Hindlimb muscle (tissue), 1 donor: ENCODE data around the gene RPL34. TPM values are rescaled to one million over a fixed set of nuclear protein-coding genes. Genes with fewer than 3 reads are reported as not detected.

Source experiments
- DNase-seq: peaks from one replicate; pipeline ENCODE4 v3.0.0-alpha.2; 2013
- polyA plus RNA-seq: library from polyadenylated mRNA; unstranded; fragments of 120-200 nt; gene quantifications from one replicate; pipeline ENCODE4 v1.2.1, GENCODE V29; 2013; ENCODE audit not compliant: insufficient read length

The RPL34 gene
- polyA plus RNA-seq, 1 donor, result 1,760 TPM

DNA sequence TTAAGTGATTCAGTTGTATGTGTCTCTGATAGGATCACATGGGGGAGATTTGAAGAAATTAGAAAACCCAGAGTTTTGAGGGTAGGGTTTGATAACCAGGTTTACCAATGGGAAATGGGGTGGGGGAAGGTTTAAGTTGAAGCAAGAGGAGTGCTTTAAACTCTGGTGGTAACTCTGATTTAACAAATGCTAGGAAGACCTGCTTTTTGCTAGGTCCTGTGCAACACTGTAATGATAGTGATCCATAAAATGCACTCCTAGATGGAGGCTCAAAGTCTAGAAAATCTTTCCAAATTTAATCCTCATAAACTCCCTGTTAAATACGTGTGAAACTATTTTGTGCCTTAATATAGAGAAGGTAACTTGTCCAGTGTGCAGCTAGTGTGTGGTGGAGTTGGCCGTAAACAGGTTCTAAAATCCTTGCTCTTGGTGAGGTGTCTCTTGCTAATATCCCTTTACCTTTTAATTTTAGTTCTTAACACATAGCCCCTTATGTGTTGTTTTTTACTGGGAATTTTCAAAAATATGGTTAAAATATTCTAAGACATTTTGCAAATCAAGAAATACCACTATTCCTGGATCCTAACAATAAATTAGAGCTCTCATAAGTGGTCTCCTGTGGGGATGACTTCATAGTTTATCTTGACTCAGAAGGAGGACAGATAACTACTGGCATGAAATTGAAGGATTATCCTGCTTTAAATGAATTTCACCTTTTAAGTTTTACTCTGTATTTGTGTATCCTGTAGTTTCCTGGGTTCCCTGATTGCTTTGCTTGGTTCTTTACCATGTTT, 4.1 kb downstream of the RPL34 start:
- DNase-seq, result no peak

DNA sequence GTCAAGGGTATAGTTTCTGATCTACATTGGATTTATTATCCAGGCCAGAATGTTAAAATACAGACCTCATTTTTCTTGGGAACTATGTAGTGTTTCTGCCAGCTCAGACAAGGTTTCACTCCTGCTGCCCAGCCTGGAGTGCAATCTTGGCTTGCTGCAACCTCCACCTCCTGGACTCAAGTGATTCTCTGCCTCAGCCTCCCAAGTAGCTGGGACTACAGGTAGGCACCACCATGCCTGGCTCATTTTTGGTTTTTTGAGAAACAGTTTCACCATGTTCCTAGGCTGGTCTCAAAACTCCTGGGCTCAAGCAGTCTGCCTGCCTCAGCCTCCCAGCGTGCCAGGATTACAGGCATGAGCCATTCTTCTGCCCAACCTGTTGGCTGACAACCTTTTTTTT, 5.7 kb downstream of the RPL34 start:
- DNase-seq, result no peak

DNA sequence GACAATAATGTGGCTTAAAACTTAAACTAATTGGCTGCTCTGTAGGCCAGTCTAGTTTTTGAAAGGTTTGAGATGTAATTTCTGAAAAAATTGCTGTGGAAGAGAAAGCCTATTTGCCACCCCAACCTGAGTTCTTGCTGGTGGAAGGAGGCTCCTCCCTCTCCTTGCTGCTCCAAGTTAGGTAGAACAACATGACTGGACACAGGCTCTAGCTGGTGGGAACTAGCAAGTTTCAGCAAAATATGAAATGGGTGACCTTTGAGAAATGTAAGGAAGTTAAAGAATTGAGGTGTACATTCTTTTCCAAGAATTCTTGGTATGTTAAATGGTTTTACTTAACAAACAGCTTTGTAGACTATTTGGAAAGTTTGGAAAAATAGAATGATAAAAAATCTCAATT, 8.0 kb downstream of the RPL34 start:
- no peak for DNase-seq

DNA sequence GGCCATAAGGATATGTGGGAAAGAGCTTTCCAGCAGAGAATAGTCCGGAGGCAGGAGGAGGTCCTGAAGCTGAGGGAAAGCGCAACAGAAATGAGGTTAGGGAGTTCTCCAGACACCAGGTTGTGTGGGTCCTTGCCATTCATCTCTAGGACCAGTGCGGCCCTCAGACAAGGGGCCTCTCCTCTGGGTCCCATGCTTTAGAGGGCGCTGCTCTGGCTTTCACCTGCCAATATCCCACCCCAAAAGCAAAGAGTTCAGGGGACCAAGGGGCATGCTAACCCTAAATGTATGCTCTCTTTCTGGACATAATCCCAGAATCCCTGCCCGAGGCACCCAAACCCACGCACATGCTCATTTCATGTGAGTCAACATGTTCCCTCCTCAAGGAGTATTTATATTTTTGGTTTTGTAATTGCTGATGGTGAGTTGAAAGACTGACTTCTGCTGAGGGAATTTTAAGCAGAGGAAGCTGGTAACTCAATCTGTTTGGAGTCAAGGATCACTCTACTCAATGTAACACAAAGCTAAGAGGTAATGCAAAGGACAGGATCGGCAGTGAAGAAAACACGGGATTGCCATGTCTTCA, 14.8 kb downstream of the RPL34 start:
- no peak for DNase-seq

DNA sequence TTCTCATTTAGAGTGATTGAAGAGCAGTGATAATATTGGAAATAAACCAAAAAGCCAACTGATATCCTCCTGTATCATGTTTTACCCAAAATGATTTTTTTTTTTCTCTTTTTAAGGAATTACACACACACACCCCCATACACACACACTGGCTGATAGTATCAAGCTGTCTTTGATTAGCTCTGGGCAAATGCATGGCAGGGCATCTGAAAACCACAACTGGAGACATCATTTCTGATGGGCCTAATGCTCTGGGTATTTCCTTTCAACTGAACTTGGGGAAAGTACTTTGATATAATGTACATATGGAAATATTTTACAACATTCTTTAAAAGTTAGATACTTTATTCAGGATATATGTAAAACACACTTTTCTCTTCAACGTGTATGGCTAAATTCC, 15.9 kb downstream of the RPL34 start:
- DNase-seq, result no peak

DNA sequence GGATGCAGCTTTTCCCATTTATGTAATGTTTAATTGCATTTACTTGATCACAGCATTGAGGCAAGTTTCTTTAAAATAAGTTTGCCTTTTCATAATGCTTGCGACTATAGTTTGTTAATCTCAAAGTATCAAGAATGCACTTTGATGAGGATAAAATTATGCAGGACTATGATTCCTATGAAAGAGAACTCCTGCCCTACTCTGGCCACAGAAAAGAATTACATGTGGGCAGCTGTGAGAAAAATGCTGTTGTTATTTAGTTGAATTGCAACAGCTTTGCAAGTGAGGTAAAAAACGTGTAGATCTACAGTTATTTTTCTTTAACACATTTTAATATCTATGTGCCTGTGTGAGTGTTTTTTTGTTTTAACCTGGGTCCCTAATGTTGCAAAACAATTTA, 17.5 kb downstream of the RPL34 start:
- DNase-seq, result no peak

DNA sequence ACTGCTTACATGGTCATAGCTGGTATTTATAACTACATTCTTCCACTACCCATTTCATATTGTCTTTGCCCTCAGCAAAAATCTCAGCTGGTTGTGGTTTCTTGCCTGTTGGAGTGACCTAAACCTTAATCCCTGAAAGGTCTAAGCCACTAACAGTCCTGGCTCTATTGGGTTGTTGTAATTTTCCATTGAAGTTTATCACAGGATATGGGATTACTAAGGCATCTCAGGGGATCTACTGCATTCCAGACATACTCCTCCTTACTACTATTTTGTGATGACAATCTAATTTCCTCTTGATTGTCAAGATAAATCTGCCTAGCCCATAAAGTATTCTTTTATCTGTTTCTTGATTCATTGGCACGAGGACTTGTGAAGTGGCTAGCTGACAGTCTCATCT, 23.9 kb downstream of the RPL34 start:
- DNase-seq, result no peak

DNA sequence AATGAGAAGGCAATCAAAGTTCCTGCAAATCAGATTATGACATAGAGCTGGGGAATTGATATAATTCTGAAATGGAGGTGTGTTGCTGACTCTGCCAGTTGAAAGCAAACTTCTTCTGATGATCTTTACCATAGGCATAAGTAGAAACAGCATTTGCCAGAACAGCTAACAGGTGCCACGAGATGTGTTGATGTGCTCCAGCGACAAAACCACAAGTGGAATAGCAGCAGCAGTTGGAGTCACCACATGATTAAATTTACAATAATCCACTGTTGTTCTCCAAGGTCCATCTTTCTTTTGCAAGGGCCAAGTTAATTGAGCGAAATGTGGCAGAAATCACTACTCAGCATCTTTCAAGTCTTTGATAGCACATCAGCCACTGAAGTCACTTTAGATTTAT, 26.3 kb downstream of the RPL34 start:
- no peak for DNase-seq

DNA sequence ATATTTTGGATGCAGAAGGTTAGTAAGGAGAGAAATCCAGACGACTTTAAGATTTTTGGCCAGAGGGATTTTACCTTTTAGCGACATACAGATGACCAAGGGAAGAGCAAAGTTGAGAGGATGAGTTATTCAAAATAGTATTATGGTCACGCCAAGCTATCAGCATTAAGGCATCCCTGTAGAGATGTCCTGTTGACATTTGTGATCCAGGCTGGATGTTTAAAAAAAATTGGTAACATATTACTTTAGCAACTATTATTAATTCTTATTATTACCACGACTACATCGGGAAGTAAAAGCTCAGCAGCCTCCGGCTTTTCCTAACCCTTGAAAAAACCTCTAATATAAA, 29.5 kb downstream of the RPL34 start:
- peak; percentile 3 for DNase-seq

DNA sequence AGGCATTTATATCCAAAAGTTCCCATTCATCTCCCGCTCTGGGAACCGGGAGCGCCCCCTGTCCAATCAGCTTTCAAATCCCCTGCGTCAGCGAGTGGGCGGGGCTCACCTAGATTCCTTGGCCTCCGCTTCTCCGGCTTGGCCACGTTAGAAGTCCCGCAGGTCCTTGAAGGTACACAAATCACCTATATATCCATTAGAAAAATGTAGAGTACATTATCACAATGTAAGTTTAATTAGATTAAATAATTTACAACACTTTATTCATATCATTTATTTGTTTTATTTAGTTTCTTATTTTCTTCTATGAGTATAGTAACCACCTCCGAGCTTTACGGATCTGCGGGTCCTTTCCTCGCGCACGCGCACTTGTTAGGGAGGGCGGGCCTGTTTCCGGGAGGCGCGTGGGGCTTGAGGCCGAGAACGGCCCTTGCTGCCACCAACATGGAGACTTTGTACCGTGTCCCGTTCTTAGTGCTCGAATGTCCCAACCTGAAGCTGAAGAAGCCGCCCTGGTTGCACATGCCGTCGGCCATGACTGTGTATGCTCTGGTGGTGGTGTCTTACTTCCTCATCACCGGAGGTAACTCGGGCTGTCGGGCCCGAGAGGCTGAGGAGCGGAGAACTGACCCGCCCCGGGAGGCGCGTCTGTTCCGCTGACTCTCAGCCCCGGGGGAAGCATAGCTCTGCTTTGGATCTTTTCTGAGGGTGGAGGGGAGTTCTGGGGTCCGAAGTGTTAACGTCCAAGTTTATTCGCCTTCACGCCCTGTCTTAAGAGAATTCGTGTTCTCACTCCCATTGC, 30.0 kb downstream of the RPL34 start, which contains the start of gene OSTC:
Gene OSTC (plus strand): TSS at position 388 of the 802 bp plus-strand sequence. CDS start 57 bp downstream, at position 445.
- DNase-seq, result peak; percentile 94

DNA sequence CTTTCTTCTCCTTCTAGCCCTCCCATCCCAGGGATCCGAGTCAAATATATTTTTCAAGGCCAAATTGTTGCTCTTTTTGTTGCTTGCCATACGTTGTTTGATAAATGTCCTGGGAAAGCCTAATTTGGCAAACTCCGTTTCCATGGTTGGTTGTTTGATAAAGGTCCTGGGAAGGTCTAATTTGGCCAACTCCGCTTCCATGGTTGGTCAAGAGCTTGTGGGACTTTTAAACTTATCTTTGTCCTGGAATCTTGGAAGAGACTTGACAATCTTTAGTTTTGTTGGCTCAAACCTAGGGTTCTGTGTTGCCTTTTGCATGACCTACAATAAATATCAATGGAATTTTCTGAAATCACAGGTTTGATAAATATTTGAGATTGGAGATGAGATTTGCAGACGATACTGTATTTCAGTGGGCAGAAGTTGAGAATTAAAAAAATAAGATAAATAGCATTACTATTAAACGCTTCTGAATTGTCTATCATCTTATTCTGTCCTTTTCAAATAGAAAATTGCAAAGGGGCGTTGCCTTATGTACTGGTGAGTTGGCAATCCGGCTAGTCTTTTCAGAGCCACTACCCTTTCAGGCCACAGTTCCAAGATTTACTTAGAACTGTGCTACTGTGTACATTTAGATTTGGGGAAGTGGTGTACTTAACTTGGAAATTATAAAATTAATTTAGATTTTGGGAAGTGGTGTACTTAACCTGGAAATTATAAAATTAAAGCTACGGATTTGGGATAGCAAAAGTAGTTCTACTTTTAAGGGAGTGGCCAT, 30.8 kb downstream of the RPL34 start:
- peak; percentile 7 for DNase-seq

DNA sequence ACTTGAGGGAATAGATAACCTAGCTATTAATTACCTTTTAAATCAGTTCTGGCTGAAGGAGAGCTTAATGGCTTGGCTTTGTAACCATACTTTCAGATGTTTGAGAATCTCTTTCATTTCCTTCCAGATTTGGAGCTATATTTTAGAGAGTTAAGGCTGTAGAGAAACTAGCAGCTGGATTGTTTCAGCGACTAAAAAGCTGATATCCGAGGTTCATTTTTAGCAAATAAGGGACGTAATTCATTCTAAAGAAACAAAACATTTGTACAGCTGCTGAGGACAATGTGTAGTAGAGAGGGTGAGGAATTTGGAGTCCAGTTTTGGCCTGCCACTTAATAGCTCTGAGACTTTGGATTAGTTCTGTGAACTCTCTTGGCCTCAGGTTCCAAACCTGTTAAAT, 42.3 kb downstream of the RPL34 start:
- no peak for DNase-seq

DNA sequence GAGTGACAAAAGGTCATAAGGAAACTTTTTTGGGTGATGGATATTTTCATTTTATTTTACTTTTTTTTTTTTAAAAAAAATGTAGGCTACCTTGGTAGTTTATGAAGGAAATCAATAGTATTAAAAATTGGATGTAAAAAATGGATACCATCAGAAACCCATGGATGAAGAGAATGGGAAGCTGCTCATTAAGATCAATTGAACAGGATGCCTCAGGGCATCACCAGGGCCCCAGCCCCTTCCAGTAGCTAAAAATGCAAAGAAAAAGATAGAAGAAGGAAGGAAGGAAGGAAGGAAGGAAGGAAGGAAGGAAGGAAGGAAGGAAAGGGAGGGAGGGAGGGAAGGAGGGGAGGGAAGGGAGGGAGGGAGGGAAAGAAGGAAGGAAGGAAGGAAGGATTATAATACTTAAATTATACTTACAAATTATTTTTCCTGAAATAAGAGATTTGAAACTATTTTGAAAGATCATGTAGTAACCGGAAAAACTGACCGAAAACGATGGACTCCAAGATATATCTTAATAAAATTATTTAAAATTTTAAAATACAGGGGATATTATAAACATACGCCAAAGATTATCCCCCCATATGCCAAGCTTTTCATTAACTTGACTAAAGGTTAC, 54.1 kb downstream of the RPL34 start:
- no peak for DNase-seq

Other genes starting within 250 kb of the RPL34 start
- gene OSTC, start 30.0 kb downstream of the RPL34 start, polyA plus RNA-seq, result 127 TPM
- not detected for gene ETNPPL, start 142.5 kb downstream of the RPL34 start, polyA plus RNA-seq